ENCODE measurements around the gene JMY. TPM values are rescaled to one million over a fixed set of nuclear protein-coding genes. Genes with fewer than 3 reads are reported as not detected.

The JMY gene
- total and polyA plus RNA-seq, 2 of the 8 experiments (the other 6 are each of a cell fraction or from before 2014, with no cell fraction given) = 2.8 to 13.9 TPM

DNA sequence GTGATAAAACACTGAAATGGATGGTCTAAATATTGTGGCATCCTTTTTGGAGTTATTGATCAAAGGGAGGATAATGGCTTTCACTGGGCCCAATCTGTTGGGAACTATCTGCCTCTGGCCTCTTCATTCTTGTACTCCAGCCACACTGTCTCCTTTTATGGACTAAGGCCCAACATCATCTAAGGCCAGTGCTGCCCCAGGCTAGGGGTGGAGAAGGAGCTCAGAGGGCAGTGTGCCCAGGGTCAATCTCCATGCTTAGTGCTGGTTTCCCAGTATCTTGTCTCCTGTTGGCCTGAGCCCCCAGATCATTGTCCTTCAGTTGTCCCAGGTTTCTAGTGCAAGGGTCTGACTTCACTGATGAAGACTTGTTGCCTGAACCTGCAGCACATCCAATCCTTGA is 26.4 kb upstream of the JMY start:
- TF ChIP-seq EZH2 (IDR thresholded peaks at IDR 0.05; ENCODE audit: low read depth, low read length, severe bottlenecking) (no peak), RFX5 (IDR thresholded peaks at IDR 0.05; ENCODE audit: borderline replicate concordance, low read depth, low read length) (no peak)
- no peak overlapping the region for H3K14ac ChIP-seq (ENCODE audit: insufficient read length)
- no peaks in the 10 kb centered on the region for H4K20me1 ChIP-seq (replicated peaks in 1 of 2; ENCODE audit: control insufficient read depth in 1 of 2, insufficient read depth in 2 of 2, low read length in 2 of 2)
- no peak overlapping the region for H4K91ac ChIP-seq (replicated peaks; ENCODE audit: insufficient read length, low read length)
- no peak overlapping the region for H3K9ac ChIP-seq (replicated peaks in 1 of 4; ENCODE audit: extremely low read depth in 1 of 4, low read depth in 3 of 4, low read length in 3 of 4)
- no peak overlapping the region for H3K56ac ChIP-seq (replicated peaks; ENCODE audit: insufficient read length, low read depth, low read length)
- FAIRE-seq (no peak), DNase-seq (ENCODE audit: low read depth in 1 of 2, low spot score in 2 of 2) (no peak)
- no peak overlapping the region for H3K4ac ChIP-seq (replicated peaks; ENCODE audit: insufficient read length, low read depth, low read length)
- no peak overlapping the region for H3K18ac ChIP-seq (ENCODE audit: extremely low read depth, low read length)
- H2AFZ ChIP-seq (ENCODE audit: low read length) = no peak overlapping the region
- H4K8ac ChIP-seq (ENCODE audit: extremely low read depth, insufficient read depth, low read length) = no peak overlapping the region; the same call in 1 of the 2 replicates
- H2BK20ac ChIP-seq (ENCODE audit: low read length) = no peak overlapping the region
- H2BK15ac ChIP-seq (ENCODE audit: low read length) = no peak overlapping the region
- no peaks in the 10 kb centered on the region for H3K36me3 ChIP-seq (ENCODE audit: control insufficient read depth in 2 of 4, insufficient read depth in 4 of 4, low read length in 3 of 4)
- no peaks in the 10 kb centered on the region for H3K4me1 ChIP-seq (replicated peaks in 1 of 4; ENCODE audit: control insufficient read depth in 3 of 4, insufficient read depth in 4 of 4, low read length in 3 of 4)
- H3K9me3 ChIP-seq (ENCODE audit: insufficient read depth in 2 of 2, low read depth in 1 of 2, low read length in 1 of 2) = no peaks in the 10 kb centered on the region
- no peak overlapping the region for H4K5ac ChIP-seq (ENCODE audit: insufficient read length, low read depth, low read length)
- H3K79me1 ChIP-seq (ENCODE audit: low read depth, low read length) = no peaks in the 10 kb centered on the region
- H2AK5ac ChIP-seq (ENCODE audit: low read depth, low read length) = no peak overlapping the region
- H3K23me2 ChIP-seq (ENCODE audit: low read depth, low read length) = no peaks in the 10 kb centered on the region
- no peaks in the 10 kb centered on the region for H3K27me3 ChIP-seq (replicated peaks in 1 of 4; ENCODE audit: control insufficient read depth in 3 of 4, extremely low read depth in 1 of 4, insufficient read depth in 3 of 4, low read length in 3 of 4)
- H3K4me3 ChIP-seq (ENCODE audit: extremely low read depth in 1 of 4, insufficient read depth in 2 of 4, low read depth in 3 of 4, low read length in 4 of 4) = no peak overlapping the region
- H3K79me2 ChIP-seq (ENCODE audit: control insufficient read depth in 1 of 2, insufficient read depth in 2 of 2, low read length in 2 of 2) = no peaks in the 10 kb centered on the region
- ChIA-PET POLR2A (ENCODE audit: partially characterized antibody) (no interaction called here), CTCF (ENCODE audit: partially characterized antibody) (no interaction called here)
- H2BK5ac ChIP-seq (ENCODE audit: low read depth, low read length) = no peak overlapping the region
- no peak overlapping the region for H2BK12ac ChIP-seq (ENCODE audit: low read depth, low read length)
- no peak overlapping the region for H3K23ac ChIP-seq (ENCODE audit: insufficient read length)
- no peak overlapping the region for H2BK120ac ChIP-seq (replicated peaks; ENCODE audit: low read depth, low read length)
- H3K27ac ChIP-seq (ENCODE audit: low read depth, low read length) = no peak overlapping the region
- H3K4me2 ChIP-seq (ENCODE audit: insufficient read depth in 1 of 2, low read depth in 2 of 2, low read length in 2 of 2) = no peak overlapping the region
